Chondrocyte (in vitro differentiated cells): ENCODE data around the gene TRIM38. TPM values are rescaled to one million over a fixed set of nuclear protein-coding genes. Genes with fewer than 3 reads are reported as not detected.
A peak's percentile ranks its signal among the peaks of the same experiment; 100 is the strongest.

Experiments used
- DNase-seq: peaks from one replicate; pipeline ENCODE4 v3.0.0; 2021; ENCODE audit warnings: mixed read lengths, low spot score
- H3K27ac Mint-ChIP-seq: one replicate; pipeline ENCODE4 v1.8.0; 2021; ENCODE audit warnings: mild to moderate bottlenecking, moderate library complexity, mixed read lengths; ENCODE audit not compliant: unreplicated experiment
- H3K27me3 Mint-ChIP-seq: 2 replicates; pipeline ENCODE4 v1.8.0; 2021; ENCODE audit warnings: low read depth, mixed read lengths
- H3K36me3 Mint-ChIP-seq: 2 replicates; pipeline ENCODE4 v1.8.0; 2021; ENCODE audit warnings: low read depth, mixed read lengths
- H3K4me1 Mint-ChIP-seq: 2 replicates; pipeline ENCODE4 v1.8.0; 2021; ENCODE audit warnings: low read depth, mild to moderate bottlenecking, mixed read lengths
- H3K4me3 Mint-ChIP-seq: one replicate; pipeline ENCODE4 v1.8.0; 2021; ENCODE audit warnings: mild to moderate bottlenecking, moderate library complexity, mixed read lengths; ENCODE audit not compliant: unreplicated experiment
- H3K9me3 Mint-ChIP-seq: 2 replicates; pipeline ENCODE4 v1.8.0; 2021; ENCODE audit warnings: low read depth, mixed read lengths
- CTCF ChIP-seq: fragments of 200-600 bp; sonication (generic); IDR thresholded peaks from 2 replicates; pipeline ENCODE4 v1.5.0; 2021; ENCODE audit warnings: antibody characterized with exemption, mild to moderate bottlenecking, moderate library complexity
- total RNA-seq: library from RNA; stranded (reverse); gene quantifications from 3 replicates; pipeline ENCODE4 v1.2.1, GENCODE V29; 2021

The TRIM38 gene
- total RNA-seq, 1 donor from 2014 or later, result 7.1 TPM

GRCh38 chr6:26031595-26032339 is 69.2 kb downstream of the TRIM38 start:
- Mint-ChIP-seq H3K36me3 (no peaks in the 10 kb centered on the region), H3K4me3 (peak overlapping the region; percentile 83), H3K4me1 (peaks cover 46% of the 10 kb centered on the region), H3K27ac (peak overlapping the region; percentile 93), H3K27me3 (no peaks in the 10 kb centered on the region), H3K9me3 (no peaks in the 10 kb centered on the region)
- no peak for DNase-seq
- peak; percentile 65 for TF ChIP-seq CTCF

DNA sequence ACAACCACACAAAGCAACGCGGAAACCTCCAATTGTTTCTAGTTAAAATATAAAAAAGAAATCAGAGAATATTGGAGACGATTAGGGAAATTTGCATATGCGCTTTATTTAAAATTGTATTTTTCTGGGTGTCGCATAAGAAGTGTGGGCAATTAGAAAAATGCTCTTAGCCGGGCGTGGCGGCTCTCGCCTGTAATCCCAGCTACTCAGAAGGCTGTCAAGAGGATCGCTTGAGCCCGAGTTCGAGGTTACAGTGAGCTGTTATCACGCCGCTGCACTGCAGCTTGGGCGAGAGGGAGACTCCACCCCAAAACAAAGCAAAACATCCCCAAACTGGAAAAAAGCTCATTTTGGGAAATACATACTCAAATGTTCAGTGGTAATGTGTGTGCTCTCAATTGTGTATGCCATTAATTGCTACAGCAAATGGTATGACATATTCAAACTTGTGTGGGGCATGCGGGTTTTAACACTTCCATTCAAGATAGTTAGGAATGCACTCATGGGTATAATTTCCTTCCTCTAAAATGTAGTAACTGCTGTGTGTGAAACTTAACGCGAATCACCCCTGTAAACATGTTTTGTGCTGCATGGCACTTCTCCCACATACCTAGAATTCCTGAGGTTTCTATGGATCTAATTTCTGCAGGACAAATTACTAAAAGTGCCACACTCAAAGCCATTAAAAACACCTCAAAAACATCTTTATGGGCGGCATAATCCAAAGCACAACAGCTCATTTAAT is 69.9 kb downstream of the TRIM38 start:
- DNase-seq, result no peak
- Mint-ChIP-seq H3K36me3 (no peaks in the 10 kb centered on the region), H3K27me3 (no peaks in the 10 kb centered on the region), H3K4me3 (peak overlapping the region; percentile 83), H3K4me1 (peaks cover 38% of the 10 kb centered on the region), H3K27ac (peak overlapping the region; percentile 93), H3K9me3 (no peaks in the 10 kb centered on the region)
- no peak for TF ChIP-seq CTCF

GRCh38 chr6:26033085-26033940 is 70.7 kb downstream of the TRIM38 start:
- Mint-ChIP-seq H3K9me3 (no peaks in the 10 kb centered on the region), H3K4me1 (peaks cover 38% of the 10 kb centered on the region), H3K27me3 (no peaks in the 10 kb centered on the region), H3K27ac (peak overlapping the region; percentile 93), H3K36me3 (no peaks in the 10 kb centered on the region), H3K4me3 (peak overlapping the region; percentile 83)
- no peak for DNase-seq
- no peak for TF ChIP-seq CTCF

- Mint-ChIP-seq H3K4me1 (peaks cover 34% of the 10 kb centered on the region), H3K27me3 (no peaks in the 10 kb centered on the region)
These were observed 71.3 kb downstream of the TRIM38 start for GRCh38 chr6:26033941-26034354.

More at GRCh38 chr6:26033941-26034354, 71.3 kb downstream of the TRIM38 start:
- no peak for TF ChIP-seq CTCF
- H3K36me3 Mint-ChIP-seq, result no peaks in the 10 kb centered on the region
- no peaks in the 10 kb centered on the region for H3K9me3 Mint-ChIP-seq
- no peak for DNase-seq
- peak overlapping the region; percentile 83 for H3K4me3 Mint-ChIP-seq
- peak overlapping the region; percentile 93 for H3K27ac Mint-ChIP-seq
